GM18858 (cell line): ENCODE data around the gene TRIM9.

ENCODE experiments used
- ATAC-seq: cut with Tn5 transposase; IDR thresholded peaks from one replicate; pipeline ENCODE4 v1.9.1; 2021; ENCODE audit not compliant: unreplicated experiment

TRIM9 gene

GRCh38 chr14:51059032-51059431 is 35.9 kb downstream of the TRIM9 start:
- no peak for ATAC-seq

- no peak for ATAC-seq
Observed at GRCh38 chr14:51058382-51058781, 36.5 kb downstream of the TRIM9 start.

- ATAC-seq: no peak
Observed at GRCh38 chr14:51056421-51056820, 38.5 kb downstream of the TRIM9 start.

GRCh38 chr14:51053157-51053556 is 41.7 kb downstream of the TRIM9 start:
- no peak for ATAC-seq

DNA sequence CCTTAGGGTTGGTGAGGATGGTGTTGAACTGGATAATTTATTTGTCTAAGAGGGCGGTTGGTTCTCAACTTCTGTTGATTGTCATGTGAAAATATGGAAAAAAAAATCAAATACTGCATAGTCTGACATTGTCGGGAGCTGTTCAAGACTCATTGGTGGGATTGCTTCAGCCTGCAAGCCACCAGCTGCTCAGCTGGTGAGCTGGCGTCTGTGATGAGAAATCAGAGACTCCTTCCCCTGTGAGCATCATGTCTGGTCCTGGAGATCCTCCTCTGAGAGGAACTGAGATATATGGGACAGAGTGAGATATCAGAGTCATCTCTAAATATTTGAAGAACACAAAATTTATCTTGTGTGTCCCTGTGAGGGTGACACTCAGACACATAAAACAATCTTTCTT is 49.9 kb downstream of the TRIM9 start:
- ATAC-seq: no peak

- ATAC-seq: no peak
Observed at GRCh38 chr14:51041883-51042282, 53.0 kb downstream of the TRIM9 start.

DNA sequence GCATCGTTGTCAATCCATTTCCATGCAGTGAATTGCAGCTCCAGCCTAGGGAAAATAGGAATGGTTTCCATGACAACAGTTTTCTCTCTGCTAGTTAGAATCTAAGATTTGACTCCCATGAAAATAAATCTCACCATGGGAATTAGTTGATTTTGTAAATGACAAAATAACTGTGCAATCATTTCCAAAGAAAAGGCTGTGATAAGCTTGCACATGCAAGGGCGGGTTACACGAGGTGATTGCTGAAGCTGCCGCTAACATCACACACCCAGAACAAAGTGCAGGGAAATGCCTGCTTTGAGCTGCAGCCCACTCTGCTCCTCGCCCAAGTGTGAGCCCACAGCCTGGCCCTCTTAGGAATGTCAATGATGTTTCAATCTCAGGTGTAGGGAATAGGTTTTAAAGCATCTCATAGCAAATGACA is 53.8 kb downstream of the TRIM9 start:
- ATAC-seq: no peak

- ATAC-seq: no peak
Observed at GRCh38 chr14:51039252-51039651, 55.7 kb downstream of the TRIM9 start.

- ATAC-seq: no peak
Observed at GRCh38 chr14:51035611-51036192, 59.2 kb downstream of the TRIM9 start.

DNA sequence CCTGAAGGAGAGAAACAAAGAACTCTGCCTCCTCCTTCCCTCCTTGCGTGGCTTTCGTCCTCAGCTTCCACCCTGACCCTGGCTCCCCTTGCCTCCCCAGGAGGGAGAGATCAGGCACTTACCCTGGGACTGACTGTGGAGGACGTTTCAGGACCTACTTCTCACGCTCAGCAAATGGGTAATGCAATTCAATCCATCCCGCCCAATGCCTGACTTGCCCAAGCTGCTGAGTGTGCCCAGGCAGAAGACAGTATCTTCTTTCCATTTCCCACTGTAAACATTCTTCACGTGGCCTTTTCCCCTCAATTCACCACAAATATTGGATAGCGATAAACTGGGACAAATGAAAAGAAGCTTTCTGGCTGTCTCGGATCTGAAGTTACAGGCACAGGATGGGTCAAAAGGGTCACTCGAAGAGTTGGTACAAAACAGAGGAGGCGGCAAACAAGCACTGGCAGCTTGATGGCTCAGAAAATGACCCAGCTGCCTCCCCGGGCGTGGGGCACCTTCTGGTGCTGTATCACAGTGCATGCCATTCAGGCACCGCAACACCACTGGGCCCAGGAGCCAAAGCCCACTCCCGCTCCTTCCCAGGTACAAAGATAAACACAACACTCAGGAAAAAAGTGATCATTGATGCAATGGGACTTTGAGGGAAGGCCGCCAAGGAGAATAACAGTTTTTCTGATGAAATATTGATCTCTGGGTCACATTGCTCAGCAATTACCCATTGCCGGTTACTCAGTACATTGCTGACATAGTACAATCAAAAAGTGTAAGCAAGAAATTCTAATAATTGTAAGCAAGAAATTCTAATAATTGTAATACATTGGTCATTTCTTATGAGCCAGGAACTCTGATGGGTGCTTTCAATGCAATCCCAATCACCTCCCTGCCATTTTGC is 65.8 kb downstream of the TRIM9 start:
- no peak for ATAC-seq

DNA sequence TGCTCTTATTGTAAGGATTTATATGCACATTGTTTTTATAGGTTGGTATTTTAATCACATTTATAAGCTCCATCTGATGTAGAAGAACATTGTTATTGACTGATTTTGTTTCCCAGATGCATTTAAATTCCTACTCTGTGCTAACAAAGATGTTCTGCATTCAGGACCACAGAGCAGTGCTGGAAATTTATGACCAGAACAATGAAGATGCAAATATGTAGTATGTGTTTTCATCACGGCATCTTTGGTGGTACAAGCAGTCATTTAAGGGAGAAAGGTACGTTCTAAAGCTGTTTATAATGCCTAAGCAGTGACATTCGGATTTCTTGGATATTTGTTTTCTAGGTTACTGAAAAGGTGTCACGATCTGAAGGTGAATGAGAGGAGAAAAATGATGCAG is 66.5 kb downstream of the TRIM9 start:
- no peak for ATAC-seq

- ATAC-seq: no peak
Observed at GRCh38 chr14:51024377-51024776, 70.5 kb downstream of the TRIM9 start.

- no peak for ATAC-seq
Observed at GRCh38 chr14:51023964-51024363, 70.9 kb downstream of the TRIM9 start.

- ATAC-seq: no peak
Observed at GRCh38 chr14:51022769-51023168, 72.1 kb downstream of the TRIM9 start.

- no peak for ATAC-seq
Observed at GRCh38 chr14:51020024-51020710, 74.7 kb downstream of the TRIM9 start.

- ATAC-seq: no peak
Observed at GRCh38 chr14:51019089-51019488, 75.8 kb downstream of the TRIM9 start.

- no peak for ATAC-seq
Observed at GRCh38 chr14:51018521-51018920, 76.4 kb downstream of the TRIM9 start.

GRCh38 chr14:51014625-51015024 is 80.3 kb downstream of the TRIM9 start:
- no peak for ATAC-seq

DNA sequence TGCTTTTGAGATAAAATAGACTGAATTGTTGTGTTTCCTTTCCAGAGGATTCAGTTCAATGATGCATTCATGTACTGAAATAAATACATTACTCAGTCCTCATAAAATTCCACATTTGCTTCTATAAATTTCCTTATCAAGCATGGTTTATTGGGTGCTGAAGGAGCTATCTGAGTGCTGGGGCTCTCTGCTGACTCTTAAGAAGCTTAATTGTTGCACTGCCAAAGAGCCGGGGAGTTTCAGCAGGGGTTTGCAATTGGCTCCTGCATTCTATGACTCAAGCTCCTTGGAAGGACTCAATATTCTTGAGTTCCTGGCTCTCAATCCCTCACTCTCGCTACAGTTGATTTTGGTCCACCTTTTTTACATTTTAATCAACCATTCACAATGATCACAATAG is 80.8 kb downstream of the TRIM9 start:
- ATAC-seq: no peak

GRCh38 chr14:51012055-51012454 is 82.8 kb downstream of the TRIM9 start:
- ATAC-seq: no peak

DNA sequence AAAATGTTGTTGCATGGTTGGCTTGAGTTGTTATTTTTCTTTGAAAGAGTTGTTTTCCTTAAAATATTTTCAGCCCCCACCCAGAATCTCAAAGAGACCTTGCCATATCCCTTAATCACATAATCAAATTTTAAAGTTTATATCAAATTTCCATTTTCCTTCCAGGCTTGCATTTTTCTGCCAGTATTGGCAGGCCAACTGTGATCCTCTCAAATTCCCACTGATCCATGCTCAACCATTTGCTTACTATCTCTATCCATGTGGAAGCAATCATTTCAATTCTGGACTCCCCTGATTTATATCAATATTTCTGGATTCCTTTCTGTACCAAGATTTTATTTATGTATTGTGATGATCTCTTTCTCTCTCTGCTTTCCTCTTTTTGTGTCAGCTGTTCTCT is 86.5 kb downstream of the TRIM9 start:
- no peak for ATAC-seq

DNA sequence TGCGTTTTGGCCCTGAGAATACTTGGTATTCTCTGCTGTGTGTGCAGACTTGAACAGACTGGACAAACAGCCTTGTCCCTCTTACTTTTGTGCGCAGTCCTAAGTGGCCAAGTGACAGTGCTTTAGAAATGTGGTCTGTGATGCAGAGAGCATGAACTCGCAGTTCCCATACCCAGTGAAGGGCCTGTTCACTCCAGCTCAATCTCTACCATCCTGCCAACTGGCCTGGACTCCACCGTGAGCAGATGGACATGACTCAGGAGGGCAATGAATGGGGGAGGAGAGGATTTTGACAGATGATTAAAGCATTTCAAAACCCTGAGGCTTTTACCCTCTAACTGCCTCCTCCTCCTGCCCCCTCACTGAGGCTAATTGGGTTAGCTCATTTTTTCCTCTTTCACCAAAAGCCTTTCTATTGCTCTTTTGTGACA is 88.1 kb downstream of the TRIM9 start:
- no peak for ATAC-seq
